Tibial artery (tissue), 4 donors: ENCODE results near the gene FCRL1.

Source experiments
- DNase-seq, 2 donors: peaks; one replicate each; pipeline ENCODE4 v3.0.0-alpha.2; 2019
- H3K27ac ChIP-seq, 2 donors: fragments of 200-600 bp; sonication (generic) in 1 of 2; 1 replicate in 1 of 2; 2 replicates in 1 of 2; pipeline ENCODE4 v1.5.1; 2018 to 2019; ENCODE audit warnings: mild to moderate bottlenecking in 1 of 2
- H3K27me3 ChIP-seq, 2 donors: fragments of 200-600 bp; sonication (generic) in 1 of 2; one replicate each; pipeline versions ENCODE4 v1.5.1 to v1.6.0; 2016 to 2019
- H3K36me3 ChIP-seq, 3 donors: fragments of 200-600 bp; sonication (generic) in 2 of 3; one replicate each; pipeline ENCODE4 v1.5.1; 2016 to 2019; ENCODE audit warnings: mild to moderate bottlenecking in 2 of 3
- H3K4me1 ChIP-seq, 4 donors: fragments of 200-600 bp; sonication (generic) in 2 of 4; 1 replicate in 3 of 4; 2 replicates in 1 of 4; pipeline ENCODE4 v1.5.1; 2016 to 2019
- H3K4me3 ChIP-seq, 2 donors: fragments of 200-600 bp; sonication (generic) in 1 of 2; 1 replicate in 1 of 2; 2 replicates in 1 of 2; pipeline ENCODE4 v1.5.1; 2018 to 2019; ENCODE audit warnings: mild to moderate bottlenecking in 2 of 2
- H3K9me3 ChIP-seq, 3 donors: fragments of 200-600 bp; sonication (generic) in 1 of 3; one replicate each; pipeline ENCODE4 v1.5.1; 2016 to 2019
- intact Hi-C: fragments of 100-400 bp; cut with DNase I; formaldehyde crosslinking; loops from one replicate; pipeline ENCODE4 v1.15.0; 2023; ENCODE audit warnings: low total_unique reads
- TF ChIP-seq, protein P1 (sequence below), 2 experiments: fragments of 200-600 bp in 1 of 2; fragments of 450-650 bp in 1 of 2; IDR thresholded peaks; one replicate each; pipeline ENCODE4 v1.5.1; 2017 to 2019; ENCODE audit warnings: antibody characterized with exemption in 2 of 2, mild to moderate bottlenecking in 1 of 2, moderate library complexity in 1 of 2

The FCRL1 gene

DNA sequence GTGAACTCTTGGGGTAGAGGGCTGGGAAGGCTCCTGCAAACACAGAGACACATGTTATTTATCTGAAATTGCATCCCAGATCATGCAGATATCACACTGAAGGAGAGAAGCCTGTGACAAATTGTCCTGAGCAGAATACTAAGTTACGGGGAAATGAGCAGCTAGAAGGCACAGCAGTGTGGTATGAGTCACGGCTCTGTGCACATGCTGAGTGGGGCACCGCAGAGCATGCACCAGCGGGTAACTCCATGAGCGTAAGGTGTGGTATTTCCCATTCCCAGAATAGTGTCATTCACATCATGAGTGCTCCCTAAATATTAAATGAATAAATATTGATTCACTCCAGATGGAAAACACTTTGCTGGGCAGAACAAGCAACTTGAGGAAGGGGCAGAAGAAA lies 21.7 kb downstream of the FCRL1 start:
- TF ChIP-seq, protein P1, sequence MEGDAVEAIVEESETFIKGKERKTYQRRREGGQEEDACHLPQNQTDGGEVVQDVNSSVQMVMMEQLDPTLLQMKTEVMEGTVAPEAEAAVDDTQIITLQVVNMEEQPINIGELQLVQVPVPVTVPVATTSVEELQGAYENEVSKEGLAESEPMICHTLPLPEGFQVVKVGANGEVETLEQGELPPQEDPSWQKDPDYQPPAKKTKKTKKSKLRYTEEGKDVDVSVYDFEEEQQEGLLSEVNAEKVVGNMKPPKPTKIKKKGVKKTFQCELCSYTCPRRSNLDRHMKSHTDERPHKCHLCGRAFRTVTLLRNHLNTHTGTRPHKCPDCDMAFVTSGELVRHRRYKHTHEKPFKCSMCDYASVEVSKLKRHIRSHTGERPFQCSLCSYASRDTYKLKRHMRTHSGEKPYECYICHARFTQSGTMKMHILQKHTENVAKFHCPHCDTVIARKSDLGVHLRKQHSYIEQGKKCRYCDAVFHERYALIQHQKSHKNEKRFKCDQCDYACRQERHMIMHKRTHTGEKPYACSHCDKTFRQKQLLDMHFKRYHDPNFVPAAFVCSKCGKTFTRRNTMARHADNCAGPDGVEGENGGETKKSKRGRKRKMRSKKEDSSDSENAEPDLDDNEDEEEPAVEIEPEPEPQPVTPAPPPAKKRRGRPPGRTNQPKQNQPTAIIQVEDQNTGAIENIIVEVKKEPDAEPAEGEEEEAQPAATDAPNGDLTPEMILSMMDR (IDR thresholded peaks at IDR 0.05) = no peak
- H3K4me3 ChIP-seq = no peak overlapping the region
- no peaks in the 10 kb centered on the region for H3K27me3 ChIP-seq
- H3K9me3 ChIP-seq = peaks cover 0 to 2% (median 0%) of the 10 kb centered on the region in 3 donors
- no peaks in the 10 kb centered on the region for H3K36me3 ChIP-seq
- no peak overlapping the region for H3K27ac ChIP-seq
- intact Hi-C loops = no loop called here
- no peak for DNase-seq
- H3K4me1 ChIP-seq = no peaks in the 10 kb centered on the region

DNA sequence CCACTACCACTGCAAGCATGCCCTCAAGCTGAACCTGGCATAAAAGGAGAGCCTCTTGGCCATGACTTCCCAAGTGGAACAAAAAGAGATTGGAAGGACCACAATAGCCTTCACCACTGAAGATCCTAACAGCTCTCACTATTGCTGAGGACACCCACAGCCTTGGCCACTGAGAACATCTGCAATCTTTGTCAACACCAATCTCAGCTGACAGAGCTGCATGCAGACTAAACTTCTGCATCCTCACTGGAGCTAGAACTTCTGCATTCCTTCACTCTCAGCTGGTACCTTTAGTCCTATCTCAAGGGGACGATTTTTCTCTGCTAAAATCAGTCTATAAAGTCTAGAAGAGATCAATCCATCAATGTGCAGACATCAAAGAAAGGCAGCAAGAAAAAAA lies 34.7 kb downstream of the FCRL1 start:
- no peak for DNase-seq
- Histone ChIP-seq H3K36me3 (no peaks in the 10 kb centered on the region), H3K9me3 (no peaks in the 10 kb centered on the region), H3K27ac (no peak overlapping the region), H3K4me3 (no peak overlapping the region), H3K4me1 (no peaks in the 10 kb centered on the region), H3K27me3 (no peaks in the 10 kb centered on the region)
- TF ChIP-seq, protein P1 (IDR thresholded peaks at IDR 0.05) = no peak
- intact Hi-C loops = no loop called here

DNA sequence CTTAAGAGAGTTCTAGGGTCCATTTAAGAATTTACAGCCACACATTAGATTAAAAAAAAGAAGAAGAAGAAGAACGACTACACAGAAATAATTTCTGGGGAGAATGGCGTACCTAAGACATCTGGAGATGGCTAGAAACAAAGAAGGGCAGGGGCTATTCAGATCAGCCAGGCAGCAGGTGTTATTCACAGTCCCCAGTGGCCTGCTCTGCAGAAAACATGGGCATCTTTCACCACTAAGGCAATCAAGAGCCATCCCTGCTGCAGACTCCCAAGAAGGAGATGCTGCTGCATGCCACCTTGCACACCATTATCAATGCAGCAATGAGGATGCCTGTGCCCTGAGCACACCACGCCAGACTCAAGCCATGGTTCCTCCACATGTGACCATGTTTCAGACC lies 35.1 kb downstream of the FCRL1 start:
- intact Hi-C loops = no loop called here
- Histone ChIP-seq H3K9me3 (no peaks in the 10 kb centered on the region), H3K27ac (no peak overlapping the region), H3K4me1 (no peaks in the 10 kb centered on the region), H3K36me3 (no peaks in the 10 kb centered on the region), H3K4me3 (no peak overlapping the region), H3K27me3 (no peaks in the 10 kb centered on the region)
- no peak for DNase-seq
- TF ChIP-seq, protein P1 (IDR thresholded peaks at IDR 0.05) = no peak

DNA sequence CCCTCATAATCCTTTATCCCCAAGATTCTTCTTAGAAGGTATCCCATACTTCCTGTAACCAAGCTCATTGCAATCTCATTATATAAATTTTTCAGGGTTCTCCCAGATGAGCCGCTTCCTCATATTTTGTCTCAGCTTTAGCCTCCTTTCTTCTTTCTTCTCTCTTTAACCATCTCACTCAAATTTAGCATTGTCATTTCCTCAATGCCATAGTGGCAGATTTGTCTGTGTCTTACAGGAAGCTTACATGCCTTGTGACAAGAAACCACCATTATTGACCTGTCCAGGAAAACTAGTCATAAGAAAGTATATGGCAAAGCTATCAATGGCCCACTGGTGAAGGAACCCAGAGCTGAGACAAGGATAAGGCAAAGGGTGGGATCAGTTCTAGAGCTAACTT lies 37.0 kb downstream of the FCRL1 start:
- no peak overlapping the region for H3K27ac ChIP-seq
- H3K27me3 ChIP-seq = no peaks in the 10 kb centered on the region
- TF ChIP-seq, protein P1 (IDR thresholded peaks at IDR 0.05) = no peak
- H3K36me3 ChIP-seq = no peaks in the 10 kb centered on the region
- H3K4me3 ChIP-seq = no peak overlapping the region
- H3K9me3 ChIP-seq = no peaks in the 10 kb centered on the region
- intact Hi-C loops = no loop called here
- no peak for DNase-seq
- H3K4me1 ChIP-seq = no peaks in the 10 kb centered on the region

DNA sequence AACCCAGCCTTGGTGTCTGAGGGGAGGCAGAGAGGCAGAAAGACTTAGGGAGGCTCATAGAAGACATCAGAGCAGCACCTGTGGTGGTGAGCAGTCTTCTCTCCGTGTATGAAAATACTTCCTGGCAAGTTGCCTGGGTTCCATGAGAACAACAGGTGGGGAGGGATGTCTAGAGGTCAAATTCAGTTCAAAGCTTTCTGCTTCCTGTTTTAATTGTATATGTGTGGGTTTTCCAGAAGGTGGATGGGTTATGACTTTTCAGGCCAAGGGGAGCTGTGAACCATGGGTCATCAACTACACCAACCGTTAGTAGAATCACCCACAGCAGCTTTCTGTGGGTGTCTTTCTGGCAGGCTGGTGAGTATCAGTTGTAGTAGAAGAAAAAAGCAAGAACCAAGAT lies 38.9 kb downstream of the FCRL1 start:
- TF ChIP-seq, protein P1 (IDR thresholded peaks at IDR 0.05) = no peak
- Histone ChIP-seq H3K27ac (no peak overlapping the region), H3K27me3 (no peaks in the 10 kb centered on the region), H3K36me3 (no peaks in the 10 kb centered on the region), H3K4me1 (no peaks in the 10 kb centered on the region), H3K9me3 (no peaks in the 10 kb centered on the region), H3K4me3 (no peak overlapping the region)
- intact Hi-C loops = no loop called here
- no peak for DNase-seq

DNA sequence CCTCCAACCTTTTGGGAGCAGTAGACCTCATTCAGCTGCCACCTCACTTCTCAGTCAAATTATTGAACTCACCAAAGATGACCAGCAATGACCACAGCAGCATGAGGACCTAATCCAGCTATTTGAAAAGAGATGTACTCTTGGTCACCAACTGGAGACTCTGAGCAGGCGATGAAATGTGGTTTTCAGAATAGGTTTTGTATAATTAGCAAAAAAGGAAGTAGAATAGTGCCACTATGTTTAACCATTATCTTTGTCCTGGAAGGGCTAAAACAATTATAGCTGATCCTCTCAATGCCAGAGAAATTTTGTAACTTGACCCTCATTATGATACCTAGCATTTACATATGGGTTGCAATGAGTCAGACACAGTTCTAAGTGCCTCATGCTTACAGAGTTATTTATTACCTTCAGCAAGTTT lies 42.9 kb downstream of the FCRL1 start, which contains the start of gene FCRL2:
TSS of gene FCRL2 (minus strand) at position 162 of the 421 bp plus-strand sequence. CDS start at position 103, 59 bp downstream.
- Histone ChIP-seq H3K4me3 (no peak within 1 kb of the TSS), H3K27ac (no peak within 1 kb of the TSS), H3K9me3 (no peaks in the 10 kb centered on the region), H3K27me3 (no peaks in the 10 kb centered on the region), H3K4me1 (no peaks in the 10 kb centered on the region), H3K36me3 (no peaks in the 10 kb centered on the region)
- no peak for DNase-seq
- TF ChIP-seq, protein P1 (IDR thresholded peaks at IDR 0.05) = no peak
- intact Hi-C loops = no loop called here
